PC-3 (cell line): ENCODE results near the gene RAD50. TPM values are rescaled to one million over a fixed set of nuclear protein-coding genes. Genes with fewer than 3 reads are reported as not detected.
A peak's percentile ranks its signal among the peaks of the same experiment; 100 is the strongest.
"Not testable (repeated sequence)": the region's sequence is repeated elsewhere in the genome, so short reads cannot be mapped to it uniquely, and the experiment has no call there.

Experiments used
- ATAC-seq: fragments of 200-7000 bp; cut with Tn5 transposase; 2 replicates; pipeline ENCODE4 v1.9.1; 2020; ENCODE audit warnings: mild to moderate bottlenecking, moderate library complexity
- BruUV-seq: library from RNA; stranded (reverse); fragments of 400-500 nt; replicated peaks from 2 replicates; lab custom pipeline; 2021; lab: Mats Ljungman, UMichigan
- CTCF ChIA-PET: fragments of 300-600 bp; sonication (Branson Sonifier 250); formaldehyde crosslinking; loops from one replicate; lab custom pipeline; 2022; ENCODE audit warnings: antibody characterized with exemption; lab: Charles Lee
- POLR2A ChIA-PET: fragments of 300-600 bp; sonication (Branson Sonifier 250); formaldehyde crosslinking; loops from one replicate; lab custom pipeline; 2022; ENCODE audit warnings: antibody characterized with exemption; ENCODE audit not compliant: unreplicated experiment; lab: Charles Lee
- DNase-seq: peaks from one replicate; pipeline ENCODE4 v3.0.0-alpha.2; 2015
- H2AFZ ChIP-seq: fragments of 300-600 bp; sonication (generic); 2 replicates; pipeline ENCODE4 v1.6.0; 2016; ENCODE audit warnings: antibody characterized with exemption, low read length
- H3F3A ChIP-seq: fragments of 300-600 bp; sonication (generic); one replicate; pipeline ENCODE4 v1.6.0; 2017; ENCODE audit warnings: antibody characterized with exemption, low read length, control low read depth, mild to moderate bottlenecking; ENCODE audit not compliant: unreplicated experiment
- H3K27ac ChIP-seq: fragments of 300-600 bp; sonication (generic); 2 replicates; pipeline ENCODE4 v1.5.1; 2016; ENCODE audit warnings: mild to moderate bottlenecking, low read length
- H3K27me3 ChIP-seq: fragments of 300-600 bp; sonication (generic); 2 replicates; pipeline ENCODE4 v1.6.1; 2016; ENCODE audit warnings: low read length, mixed read lengths
- H3K36me3 ChIP-seq: fragments of 300-600 bp; sonication (generic); 2 replicates; pipeline ENCODE4 v1.6.1; 2016; ENCODE audit warnings: low read depth, mixed run types, low read length, mixed read lengths
- H3K4me1 ChIP-seq: fragments of 300-600 bp; sonication (generic); 2 replicates; pipeline ENCODE4 v1.5.1; 2016; ENCODE audit warnings: low read length; ENCODE audit not compliant: insufficient read depth
- H3K4me2 ChIP-seq: fragments of 300-600 bp; sonication (generic); 2 replicates; pipeline ENCODE4 v1.6.0; 2016; ENCODE audit warnings: low read length
- H3K4me3 ChIP-seq: fragments of 300-600 bp; sonication (generic); 2 replicates; pipeline ENCODE4 v1.5.1; 2016; ENCODE audit warnings: mild to moderate bottlenecking, low read length, mixed read lengths
- H3K79me2 ChIP-seq: fragments of 300-600 bp; sonication (generic); 2 replicates; pipeline ENCODE4 v1.6.1; 2017; ENCODE audit warnings: low read length, mixed read lengths
- H3K9ac ChIP-seq: fragments of 300-600 bp; sonication (generic); 2 replicates; pipeline ENCODE4 v1.6.0; 2016; ENCODE audit warnings: mild to moderate bottlenecking, low read length
- H3K9me2 ChIP-seq: fragments of 300-600 bp; sonication (generic); replicated peaks from 2 replicates; pipeline ENCODE4 v1.6.1; 2016; ENCODE audit warnings: mixed run types, low read length, mixed read lengths
- H3K9me3 ChIP-seq: fragments of 300-600 bp; sonication (generic); 2 replicates; pipeline ENCODE4 v1.6.1; 2016; ENCODE audit warnings: low read length, mixed read lengths
- H4K20me1 ChIP-seq: fragments of 300-600 bp; sonication (generic); 2 replicates; pipeline ENCODE4 v1.6.1; 2016; ENCODE audit warnings: low read length, mixed read lengths
- EZH2 ChIP-seq: fragments of 300-600 bp; sonication (generic); IDR thresholded peaks from one replicate; pipeline ENCODE4 v1.6.1; 2017; ENCODE audit warnings: antibody characterized with exemption, mild to moderate bottlenecking, low read length; ENCODE audit not compliant: unreplicated experiment
- EZH2phosphoT487 ChIP-seq: fragments of 300-600 bp; sonication (generic); IDR thresholded peaks from 2 replicates; pipeline ENCODE4 v1.6.1; 2018; ENCODE audit warnings: mild to moderate bottlenecking, antibody characterized with exemption, low read length, borderline replicate concordance
- intact Hi-C: fragments of 100-400 bp; cut with micrococcal nuclease; formaldehyde crosslinking; loops from 2 replicates; pipeline ENCODE4 v1.9.0; 2023
- total RNA-seq: library from RNA; depleted of rRNA; stranded (reverse); fragments of >200 nt; gene quantifications from 2 replicates; pipeline ENCODE4 v1.2.3, GENCODE V29; 2014
- TF ChIP-seq, protein P1 (sequence below): fragments of 300-600 bp; sonication (generic); conservative IDR thresholded peaks from 2 replicates; pipeline ENCODE4 v1.5.1; 2017; ENCODE audit warnings: antibody characterized with exemption, low read depth, mild to moderate bottlenecking, low read length

RAD50 gene
- total RNA-seq, 1 experiment from 2014 or later: 6.7 TPM

DNA sequence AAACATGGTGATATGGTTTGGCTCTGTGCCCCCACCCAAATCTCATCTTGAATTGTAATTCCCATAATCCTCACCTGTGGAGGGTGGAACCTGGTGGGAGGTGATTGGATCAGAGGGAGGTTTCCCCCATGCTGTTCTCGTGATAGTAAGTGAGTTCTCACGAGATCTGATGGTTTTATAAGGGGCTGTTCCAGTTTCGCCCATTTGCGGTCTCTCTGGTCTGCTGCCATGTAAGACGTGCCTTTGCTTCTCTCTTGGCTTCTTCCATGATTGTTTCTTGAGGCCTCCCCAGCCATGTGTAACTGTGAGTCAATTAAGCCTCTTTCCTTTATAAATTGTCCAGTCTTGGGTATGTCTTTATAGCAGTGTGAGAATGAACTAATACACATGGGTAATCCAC, 31.9 kb upstream of the RAD50 start:
- H3K36me3 ChIP-seq, H3K79me2 ChIP-seq, H3K4me1 ChIP-seq, H3K27ac ChIP-seq, H3K4me3 ChIP-seq, H3K9me2 ChIP-seq, H3K27me3 ChIP-seq, H3K4me2 ChIP-seq, H3K9ac ChIP-seq, DNase-seq, CTCF ChIA-PET, H3F3A ChIP-seq, BruUV-seq, H3K9me3 ChIP-seq, H2AFZ ChIP-seq, H4K20me1 ChIP-seq, POLR2A ChIA-PET, ATAC-seq: not testable (repeated sequence)
- intact Hi-C loops: loop anchor here (5.0 to 10.0 kb wide), 2 partner anchors 190 to 297 kb away; no protein-coding TSS in a partner anchor

DNA sequence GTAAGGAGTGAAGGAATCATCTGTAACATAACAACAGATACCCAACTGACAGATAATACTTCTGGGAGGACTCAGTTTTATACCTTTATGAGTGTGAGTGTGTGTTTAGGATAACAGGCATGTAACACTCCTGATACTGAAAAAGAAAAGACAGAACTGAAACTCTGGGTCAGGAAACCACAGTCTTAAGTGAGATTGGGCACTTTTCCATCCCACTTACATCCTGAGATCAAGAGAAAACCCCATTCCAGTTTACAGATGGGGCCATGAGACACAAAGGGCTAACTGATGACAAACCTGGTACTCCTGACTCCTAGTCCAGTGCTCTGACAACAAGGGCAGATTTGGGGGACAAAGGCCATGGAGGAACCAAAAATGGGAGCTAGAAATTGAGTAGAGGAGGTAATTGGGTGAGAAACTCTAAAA, 31.5 kb upstream of the RAD50 start:
- Histone ChIP-seq H3K36me3 (no peaks in the 10 kb centered on the region), H3K27me3 (no peaks in the 10 kb centered on the region), H4K20me1 (no peaks in the 10 kb centered on the region), H3K9ac (no peak overlapping the region), H3K4me3 (no peak overlapping the region), H3K27ac (no peak overlapping the region), H3K4me1 (no peaks in the 10 kb centered on the region), H3K79me2 (no peaks in the 10 kb centered on the region), H3K4me2 (no peak overlapping the region), H3K9me2 (no peaks in the 10 kb centered on the region), H3K9me3 (no peaks in the 10 kb centered on the region), H2AFZ (no peak overlapping the region), H3F3A (no peaks in the 10 kb centered on the region)
- BruUV-seq: no TSS peak
- ChIA-PET POLR2A (no interaction called here), CTCF (interaction anchor here (0.6 kb wide), 1 partner anchor 180 kb away, joined by 3 read pairs; no protein-coding TSS in a partner anchor)
- ATAC-seq (no peak), DNase-seq (no peak)
- TF ChIP-seq, protein P1, sequence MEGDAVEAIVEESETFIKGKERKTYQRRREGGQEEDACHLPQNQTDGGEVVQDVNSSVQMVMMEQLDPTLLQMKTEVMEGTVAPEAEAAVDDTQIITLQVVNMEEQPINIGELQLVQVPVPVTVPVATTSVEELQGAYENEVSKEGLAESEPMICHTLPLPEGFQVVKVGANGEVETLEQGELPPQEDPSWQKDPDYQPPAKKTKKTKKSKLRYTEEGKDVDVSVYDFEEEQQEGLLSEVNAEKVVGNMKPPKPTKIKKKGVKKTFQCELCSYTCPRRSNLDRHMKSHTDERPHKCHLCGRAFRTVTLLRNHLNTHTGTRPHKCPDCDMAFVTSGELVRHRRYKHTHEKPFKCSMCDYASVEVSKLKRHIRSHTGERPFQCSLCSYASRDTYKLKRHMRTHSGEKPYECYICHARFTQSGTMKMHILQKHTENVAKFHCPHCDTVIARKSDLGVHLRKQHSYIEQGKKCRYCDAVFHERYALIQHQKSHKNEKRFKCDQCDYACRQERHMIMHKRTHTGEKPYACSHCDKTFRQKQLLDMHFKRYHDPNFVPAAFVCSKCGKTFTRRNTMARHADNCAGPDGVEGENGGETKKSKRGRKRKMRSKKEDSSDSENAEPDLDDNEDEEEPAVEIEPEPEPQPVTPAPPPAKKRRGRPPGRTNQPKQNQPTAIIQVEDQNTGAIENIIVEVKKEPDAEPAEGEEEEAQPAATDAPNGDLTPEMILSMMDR: no peak
- TF ChIP-seq EZH2 (no peak), EZH2phosphoT487 (no peak)
- intact Hi-C loops: loop anchor here (5.0 to 10.0 kb wide), 2 partner anchors 189 to 297 kb away; no protein-coding TSS in a partner anchor

DNA sequence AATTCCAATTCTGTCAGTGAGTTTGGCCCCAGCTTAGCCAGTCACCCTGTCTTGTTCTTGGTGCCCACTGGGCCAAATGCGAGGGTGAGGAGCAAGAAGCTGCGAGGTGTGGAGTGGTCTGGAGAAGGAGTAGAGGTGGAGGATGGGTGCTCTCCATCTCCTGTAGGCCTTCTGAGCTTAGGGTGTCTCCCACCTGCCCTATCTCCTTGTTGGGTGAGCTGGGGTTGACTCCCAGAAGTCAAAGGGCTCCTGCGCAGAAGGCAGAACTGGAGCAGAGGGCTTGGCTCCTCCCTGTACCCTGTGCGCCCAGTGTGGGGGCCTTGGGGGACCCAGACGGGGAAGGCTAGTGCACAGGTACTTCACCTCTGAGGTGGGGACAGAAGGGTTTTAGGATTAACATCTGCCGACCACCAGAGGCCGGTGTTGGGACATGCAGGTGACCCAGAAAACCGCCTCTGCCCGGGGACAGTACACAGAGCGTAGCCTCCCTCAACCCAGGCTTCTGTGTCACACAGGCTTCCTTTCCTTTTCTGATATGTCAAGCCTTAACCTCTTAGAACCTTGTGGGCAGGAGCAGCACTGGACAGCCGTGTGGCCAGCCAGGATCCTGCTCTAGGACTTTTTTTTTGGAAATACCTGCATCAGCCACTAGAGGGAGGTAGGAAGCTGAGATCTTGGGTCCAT, 30.3 kb upstream of the RAD50 start:
- no peaks in the 10 kb centered on the region for H3K4me1 ChIP-seq
- intact Hi-C loops: loop anchor here (5.0 to 10.0 kb wide), 2 partner anchors 188 to 296 kb away; no protein-coding TSS in a partner anchor
- peak overlapping the region; percentile 72 for H2AFZ ChIP-seq
- BruUV-seq: no TSS peak
- peak overlapping the region; percentile 80 for H3K4me2 ChIP-seq
- ChIA-PET CTCF (interaction anchor here (0.6 kb wide), 3 partner anchors 14 to 294 kb away, joined by 3 to 4 read pairs (median 3); no protein-coding TSS in a partner anchor), POLR2A (no interaction called here)
- TF ChIP-seq EZH2: no peak
- TF ChIP-seq, protein P1: peak; percentile 94
- no peak overlapping the region for H3K27ac ChIP-seq
- no peaks in the 10 kb centered on the region for H3F3A ChIP-seq
- no peak overlapping the region for H3K9ac ChIP-seq
- no peaks in the 10 kb centered on the region for H3K9me2 ChIP-seq
- no peaks in the 10 kb centered on the region for H4K20me1 ChIP-seq
- no peaks in the 10 kb centered on the region for H3K9me3 ChIP-seq
- H3K79me2 ChIP-seq: no peaks in the 10 kb centered on the region
- DNase-seq (peak; percentile 79), ATAC-seq (peak; percentile 88)
- H3K4me3 ChIP-seq: peak overlapping the region; percentile 49; the same call in 1 of the 2 replicates
- no peaks in the 10 kb centered on the region for H3K27me3 ChIP-seq
- H3K36me3 ChIP-seq: no peaks in the 10 kb centered on the region
